CD4-positive, alpha-beta T cell (primary cell): ENCODE measurements around the gene TIGIT. TPM values are rescaled to one million over a fixed set of nuclear protein-coding genes. Genes with fewer than 3 reads are reported as not detected.

Source experiments
- ATAC-seq: fragments of 200-7000 bp; cut with Tn5 transposase; one replicate; pipeline ENCODE4 v1.10.0; 2022; ENCODE audit warnings: mild to moderate bottlenecking; ENCODE audit not compliant: poor library complexity
- CTCF ChIA-PET: fragments of 350-600 bp; sonication (Branson Sonifier 250); formaldehyde crosslinking; loops from one replicate; lab custom pipeline; 2021; ENCODE audit warnings: antibody characterized with exemption, inconsistent platforms; lab: Charles Lee
- POLR2A ChIA-PET: fragments of 350-600 bp; sonication (Branson Sonifier 250); formaldehyde crosslinking; loops from one replicate; lab custom pipeline; 2021; ENCODE audit warnings: antibody characterized with exemption, inconsistent platforms; lab: Charles Lee
- DNase-seq, 14 experiments: peaks; one replicate each; pipeline ENCODE4 v3.0.0-alpha.2; 2013 to 2020; ENCODE audit warnings: mixed read lengths in 2 of 14
- H3K27ac ChIP-seq, 2 donors: one replicate each; pipeline versions ENCODE4 v1.5.1 to v1.7.0; 2013; ENCODE audit warnings: low read length in 2 of 2, low read depth in 1 of 2, mild to moderate bottlenecking in 1 of 2
- H3K27me3 ChIP-seq, 2 experiments: 1 replicate in 1 of 2; 2 replicates in 1 of 2; pipeline versions ENCODE4 v1.6.1 to v1.7.0; 2013; ENCODE audit warnings: low read length in 2 of 2, control low read depth in 1 of 2, mild to moderate bottlenecking in 1 of 2, moderate library complexity in 1 of 2; ENCODE audit not compliant: insufficient read depth in 2 of 2, control insufficient read depth in 1 of 2
- H3K36me3 ChIP-seq: one replicate; pipeline ENCODE4 v1.6.1; 2013; ENCODE audit warnings: low read length, control low read depth; ENCODE audit not compliant: insufficient read depth
- H3K4me1 ChIP-seq: one replicate; pipeline ENCODE4 v1.6.1; 2013; ENCODE audit warnings: low read length, control low read depth; ENCODE audit not compliant: insufficient read depth
- H3K4me3 ChIP-seq: one replicate; pipeline ENCODE4 v1.5.1; 2013; ENCODE audit warnings: mild to moderate bottlenecking, low read length, moderate library complexity
- H3K9me3 ChIP-seq, 2 experiments: 1 replicate in 1 of 2; 2 replicates in 1 of 2; pipeline versions ENCODE4 v1.6.1 to v1.7.0; 2013; ENCODE audit warnings: low read length in 2 of 2, mild to moderate bottlenecking in 2 of 2, control low read depth in 1 of 2, moderate library complexity in 1 of 2; ENCODE audit not compliant: control insufficient read depth in 1 of 2, insufficient read depth in 1 of 2
- H3K27ac Mint-ChIP-seq: one replicate; pipeline ENCODE4 v1.8.0; 2020; ENCODE audit warnings: mixed read lengths
- H3K27me3 Mint-ChIP-seq: one replicate; pipeline ENCODE4 v1.8.0; 2021; ENCODE audit warnings: mixed read lengths
- H3K36me3 Mint-ChIP-seq: one replicate; pipeline ENCODE4 v1.8.0; 2021; ENCODE audit warnings: low read depth, mixed read lengths
- H3K4me1 Mint-ChIP-seq: one replicate; pipeline ENCODE4 v1.8.0; 2021; ENCODE audit warnings: low read depth, mixed read lengths
- H3K4me3 Mint-ChIP-seq: one replicate; pipeline ENCODE4 v1.8.0; 2020; ENCODE audit warnings: mild to moderate bottlenecking, mixed read lengths
- H3K9me3 Mint-ChIP-seq: one replicate; pipeline ENCODE4 v1.8.0; 2020; ENCODE audit warnings: mixed read lengths
- intact Hi-C, 2 experiments: fragments of 100-400 bp; cut with DNase I in 1 of 2; cut with micrococcal nuclease in 1 of 2; formaldehyde crosslinking; loops; one replicate each; pipeline versions ENCODE4 v1.15.1 to v1.9.0; 2023 to 2025; cut with DNase I, micrococcal nuclease
- total RNA-seq, 174 experiments: library from RNA in 2 of 174; stranded (reverse) in 2 of 174; gene quantifications; one replicate each; pipeline ENCODE4 v1.2.3 and lab custom pipeline; 2021 to 2026
- TF ChIP-seq, protein P1 (sequence below): fragments of 200-600 bp; IDR thresholded peaks from one replicate; pipeline ENCODE4 v1.8.0; 2022; ENCODE audit warnings: antibody characterized with exemption, mild to moderate bottlenecking

The TIGIT gene
- total RNA-seq, 2 experiments from 2014 or later = 3.5 to 4.2 TPM

DNA sequence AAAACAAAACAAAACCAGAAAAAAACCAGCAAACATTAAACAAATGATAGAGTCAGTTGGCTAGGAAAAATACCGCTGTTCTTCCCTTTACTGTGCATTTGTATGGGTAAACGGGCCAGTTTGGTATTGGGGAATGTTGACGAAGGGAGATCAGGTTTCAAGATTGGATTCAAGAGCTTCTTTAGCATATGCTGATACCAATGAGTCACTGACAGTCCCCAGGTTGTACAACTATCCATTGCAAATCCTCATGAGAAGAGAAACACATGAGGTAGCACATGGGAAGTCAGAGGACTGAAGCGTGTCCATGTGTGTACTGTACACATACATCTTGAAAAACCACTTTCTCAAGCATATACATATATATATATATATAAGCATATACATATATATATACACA lies 25.6 kb downstream of the TIGIT start:
- Mint-ChIP-seq H3K4me1 (peaks cover 36% of the 10 kb centered on the region), H3K27ac (no peak overlapping the region), H3K36me3 (peaks cover 7% of the 10 kb centered on the region), H3K9me3 (no peaks in the 10 kb centered on the region), H3K4me3 (no peak overlapping the region), H3K27me3 (no peaks in the 10 kb centered on the region)
- no peaks in the 10 kb centered on the region for H3K9me3 ChIP-seq
- ChIA-PET CTCF (no interaction called here), POLR2A (interaction anchor here (1.0 kb wide), 1 partner anchor 10 kb away, joined by 3 read pairs; no protein-coding TSS in a partner anchor)
- ATAC-seq (no peak), DNase-seq (no peak)
- H3K27me3 ChIP-seq = no peaks in the 10 kb centered on the region
- no peak overlapping the region for H3K27ac ChIP-seq
- TF ChIP-seq, protein P1, sequence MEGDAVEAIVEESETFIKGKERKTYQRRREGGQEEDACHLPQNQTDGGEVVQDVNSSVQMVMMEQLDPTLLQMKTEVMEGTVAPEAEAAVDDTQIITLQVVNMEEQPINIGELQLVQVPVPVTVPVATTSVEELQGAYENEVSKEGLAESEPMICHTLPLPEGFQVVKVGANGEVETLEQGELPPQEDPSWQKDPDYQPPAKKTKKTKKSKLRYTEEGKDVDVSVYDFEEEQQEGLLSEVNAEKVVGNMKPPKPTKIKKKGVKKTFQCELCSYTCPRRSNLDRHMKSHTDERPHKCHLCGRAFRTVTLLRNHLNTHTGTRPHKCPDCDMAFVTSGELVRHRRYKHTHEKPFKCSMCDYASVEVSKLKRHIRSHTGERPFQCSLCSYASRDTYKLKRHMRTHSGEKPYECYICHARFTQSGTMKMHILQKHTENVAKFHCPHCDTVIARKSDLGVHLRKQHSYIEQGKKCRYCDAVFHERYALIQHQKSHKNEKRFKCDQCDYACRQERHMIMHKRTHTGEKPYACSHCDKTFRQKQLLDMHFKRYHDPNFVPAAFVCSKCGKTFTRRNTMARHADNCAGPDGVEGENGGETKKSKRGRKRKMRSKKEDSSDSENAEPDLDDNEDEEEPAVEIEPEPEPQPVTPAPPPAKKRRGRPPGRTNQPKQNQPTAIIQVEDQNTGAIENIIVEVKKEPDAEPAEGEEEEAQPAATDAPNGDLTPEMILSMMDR = no peak
- H3K36me3 ChIP-seq = no peaks in the 10 kb centered on the region
- no peak overlapping the region for H3K4me3 ChIP-seq
- intact Hi-C loops = no loop called here
- H3K4me1 ChIP-seq = peaks cover 25% of the 10 kb centered on the region

DNA sequence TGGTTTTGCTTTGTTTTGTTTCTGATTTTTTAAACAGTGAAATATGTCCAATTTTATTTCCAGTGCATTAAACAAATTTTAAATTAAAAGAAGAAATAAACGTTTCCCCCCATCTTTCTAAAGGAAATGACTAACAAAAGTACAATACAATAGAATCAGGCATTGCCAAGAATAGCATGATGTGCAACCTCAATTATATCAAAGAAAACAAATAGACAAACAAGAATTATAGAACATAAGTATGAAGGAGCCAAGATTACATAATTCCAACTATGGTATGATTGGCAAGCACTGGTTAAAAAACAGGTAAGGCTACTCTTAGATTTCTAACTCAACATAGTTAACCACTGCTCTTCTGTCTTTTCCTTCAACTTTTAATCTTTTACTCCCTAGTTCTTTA lies 26.4 kb downstream of the TIGIT start:
- intact Hi-C loops = no loop called here
- H3K9me3 Mint-ChIP-seq = no peaks in the 10 kb centered on the region
- ChIA-PET POLR2A (interaction anchor here (1.0 kb wide), 1 partner anchor 11 kb away, joined by 3 read pairs; no protein-coding TSS in a partner anchor), CTCF (no interaction called here)
- Histone ChIP-seq H3K27ac (no peak overlapping the region), H3K4me3 (no peak overlapping the region), H3K4me1 (peaks cover 21% of the 10 kb centered on the region), H3K9me3 (no peaks in the 10 kb centered on the region), H3K36me3 (no peaks in the 10 kb centered on the region), H3K27me3 (no peaks in the 10 kb centered on the region)
- ATAC-seq (no peak), DNase-seq (no peak)
- no peaks in the 10 kb centered on the region for H3K27me3 Mint-ChIP-seq
- peaks cover 37% of the 10 kb centered on the region for H3K4me1 Mint-ChIP-seq
- no peak overlapping the region for H3K4me3 Mint-ChIP-seq
- peaks cover 10% of the 10 kb centered on the region for H3K36me3 Mint-ChIP-seq
- TF ChIP-seq, protein P1 = no peak
- H3K27ac Mint-ChIP-seq = no peak overlapping the region

DNA sequence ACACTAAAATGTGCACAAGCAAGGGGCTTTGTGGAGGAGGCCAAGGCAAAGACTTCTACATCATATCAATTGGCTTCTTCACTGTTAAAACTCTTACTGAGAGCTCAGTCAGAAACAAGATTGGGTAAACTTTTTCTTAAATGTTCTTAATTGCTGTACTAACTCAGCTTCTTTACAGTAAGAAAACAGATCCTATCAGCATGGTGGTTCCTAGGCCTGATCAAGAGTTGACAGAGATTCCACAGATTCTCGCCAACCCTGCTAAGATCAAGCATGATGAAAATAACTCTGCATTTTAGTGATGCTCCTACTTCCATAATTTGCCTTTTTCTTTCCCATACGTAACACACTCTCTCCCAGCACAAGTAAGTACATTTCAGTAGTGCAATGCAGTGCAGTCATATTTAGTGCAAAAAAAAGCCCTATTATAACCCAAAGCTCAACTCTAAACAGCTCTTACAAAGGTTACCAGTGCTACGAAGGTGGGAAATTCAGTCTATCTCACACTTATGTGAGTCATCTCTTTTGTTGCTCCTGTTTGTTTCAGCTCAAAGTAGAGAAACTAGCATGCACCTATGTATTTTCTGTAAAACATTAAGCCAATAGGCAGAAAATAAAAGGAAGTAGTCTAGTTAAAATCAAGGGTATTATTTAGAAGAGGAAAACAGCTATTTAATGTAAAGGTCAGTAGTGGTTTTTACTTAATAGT lies 29.9 kb downstream of the TIGIT start:
- ATAC-seq (peak; percentile 43), DNase-seq (peak in 1 of 14 experiments; percentile 49)
- TF ChIP-seq, protein P1 = no peak
- Histone ChIP-seq H3K36me3 (no peaks in the 10 kb centered on the region), H3K4me3 (no peak overlapping the region), H3K9me3 (no peaks in the 10 kb centered on the region), H3K4me1 (peaks cover 3% of the 10 kb centered on the region), H3K27me3 (no peaks in the 10 kb centered on the region), H3K27ac (no peak overlapping the region)
- Mint-ChIP-seq H3K4me3 (no peak overlapping the region), H3K27ac (peak overlapping the region; percentile 57), H3K4me1 (peaks cover 45% of the 10 kb centered on the region), H3K36me3 (peaks cover 9% of the 10 kb centered on the region), H3K9me3 (no peaks in the 10 kb centered on the region), H3K27me3 (no peaks in the 10 kb centered on the region)
- intact Hi-C loops = no loop called here
- CTCF ChIA-PET = interaction anchor here (1.1 to 1.3 kb wide), 5 partner anchors 16 to 1460 kb away, joined by 3 to 10 read pairs (median 3); no protein-coding TSS in a partner anchor
- POLR2A ChIA-PET = interaction anchor here (0.5 to 2.4 kb wide), 4 partner anchors 12 to 110 kb away, joined by 3 to 8 read pairs (median 4); no protein-coding TSS in a partner anchor
